ENCODE results near the gene CNTNAP2. TPM values are rescaled to one million over a fixed set of nuclear protein-coding genes. Genes with fewer than 3 reads are reported as not detected.
A peak's percentile ranks its signal among the peaks of the same experiment; 100 is the strongest.

CNTNAP2 gene
- total and polyA plus RNA-seq, 2 of the 8 experiments (the other 6 are each of a cell fraction or from before 2014, with no cell fraction given): 27.9 to 71.0 TPM

- Histone ChIP-seq H3K4me1 (replicated peaks in 1 of 4; ENCODE audit: control insufficient read depth in 3 of 4, insufficient read depth in 4 of 4, low read length in 3 of 4) (peaks cover 0 to 11% (median 0%) of the 10 kb centered on the region in 4 experiments; a peak in 2 of 7 replicates), H2BK5ac (ENCODE audit: low read depth, low read length) (no peak overlapping the region), H3K23me2 (ENCODE audit: low read depth, low read length) (no peaks in the 10 kb centered on the region), H3K18ac (ENCODE audit: extremely low read depth, low read length) (no peak overlapping the region), H4K5ac (ENCODE audit: insufficient read length, low read depth, low read length) (no peak overlapping the region), H3K4me3 (ENCODE audit: extremely low read depth in 1 of 4, insufficient read depth in 2 of 4, low read depth in 3 of 4, low read length in 4 of 4) (no peak overlapping the region), H3K79me1 (ENCODE audit: low read depth, low read length) (no peaks in the 10 kb centered on the region), H3K14ac (ENCODE audit: insufficient read length) (no peak overlapping the region), H3K4me2 (ENCODE audit: insufficient read depth in 1 of 2, low read depth in 2 of 2, low read length in 2 of 2) (no peak overlapping the region), H2BK15ac (ENCODE audit: low read length) (no peak overlapping the region), H3K27me3 (replicated peaks in 1 of 4; ENCODE audit: control insufficient read depth in 3 of 4, extremely low read depth in 1 of 4, insufficient read depth in 3 of 4, low read length in 3 of 4) (peaks cover 0 to 1% (median 0%) of the 10 kb centered on the region in 4 experiments; a peak in 1 of 7 replicates), H2BK120ac (replicated peaks; ENCODE audit: low read depth, low read length) (no peak overlapping the region), H4K20me1 (replicated peaks in 1 of 2; ENCODE audit: control insufficient read depth in 1 of 2, insufficient read depth in 2 of 2, low read length in 2 of 2) (no peaks in the 10 kb centered on the region), H3K9ac (replicated peaks in 1 of 4; ENCODE audit: extremely low read depth in 1 of 4, low read depth in 3 of 4, low read length in 3 of 4) (no peak overlapping the region), H3K9me3 (ENCODE audit: insufficient read depth in 2 of 2, low read depth in 1 of 2, low read length in 1 of 2) (no peaks in the 10 kb centered on the region; a peak in 1 of 4 replicates), H3K23ac (ENCODE audit: insufficient read length) (no peak overlapping the region), H3K27ac (ENCODE audit: low read depth, low read length) (no peak overlapping the region), H4K8ac (ENCODE audit: extremely low read depth, insufficient read depth, low read length) (no peak overlapping the region), H4K91ac (replicated peaks; ENCODE audit: insufficient read length, low read length) (no peak overlapping the region), H3K56ac (replicated peaks; ENCODE audit: insufficient read length, low read depth, low read length) (no peak overlapping the region), H2AFZ (ENCODE audit: low read length) (0 out of 2 replicates have a peak overlapping the region, but pooled peaks have one; percentile 51), H3K79me2 (ENCODE audit: control insufficient read depth in 1 of 2, insufficient read depth in 2 of 2, low read length in 2 of 2) (no peaks in the 10 kb centered on the region), H2BK12ac (ENCODE audit: low read depth, low read length) (no peak overlapping the region), H2AK5ac (ENCODE audit: low read depth, low read length) (no peak overlapping the region), H3K36me3 (ENCODE audit: control insufficient read depth in 2 of 4, insufficient read depth in 4 of 4, low read length in 3 of 4) (no peaks in the 10 kb centered on the region), H2BK20ac (ENCODE audit: low read length) (no peak overlapping the region), H3K4ac (replicated peaks; ENCODE audit: insufficient read length, low read depth, low read length) (no peak overlapping the region)
- WGBS, 2 experiments (ENCODE audit: extremely low coverage in 1 of 2, insufficient coverage in 1 of 2, insufficient read length in 1 of 2, insufficient replicate concordance in 2 of 2, low coverage in 1 of 2, low lambda C conversion rate in 2 of 2, missing lambda C conversion rate in 1 of 2): 100% methylated on average over 1 of the region's 1 CpG; no CpG with 5 or more reads in 1 of the 2 experiments
- DNase-seq (ENCODE audit: low read depth in 1 of 2, low spot score in 2 of 2) (no peak), FAIRE-seq (no peak)
- no peak for TF ChIP-seq SIRT6 (IDR thresholded peaks at IDR 0.05; ENCODE audit: low read length)
- ChIA-PET CTCF (ENCODE audit: partially characterized antibody) (no interaction called here), POLR2A (ENCODE audit: partially characterized antibody) (no interaction called here)
Observed at GRCh38 chr7:146878901-146879300, 762.3 kb downstream of the CNTNAP2 start.
